HEK293 (cell line): ENCODE results near the gene MAPT.

Experiments used
- TCF7L2 ChIP-seq: IDR thresholded peaks from 2 replicates; pipeline ENCODE4 v1.6.1; 2011; ENCODE audit warnings: low read depth, mild to moderate bottlenecking, inconsistent platforms, low read length, moderate library complexity, borderline replicate concordance
- TF ChIP-seq, protein P1 (sequence below): fragments of 450-650 bp; formaldehyde crosslinking; IDR thresholded peaks from 2 replicates; pipeline ENCODE4 v1.5.1; 2016; ENCODE audit warnings: missing biosample characterization, missing genetic modification characterization

DNA sequence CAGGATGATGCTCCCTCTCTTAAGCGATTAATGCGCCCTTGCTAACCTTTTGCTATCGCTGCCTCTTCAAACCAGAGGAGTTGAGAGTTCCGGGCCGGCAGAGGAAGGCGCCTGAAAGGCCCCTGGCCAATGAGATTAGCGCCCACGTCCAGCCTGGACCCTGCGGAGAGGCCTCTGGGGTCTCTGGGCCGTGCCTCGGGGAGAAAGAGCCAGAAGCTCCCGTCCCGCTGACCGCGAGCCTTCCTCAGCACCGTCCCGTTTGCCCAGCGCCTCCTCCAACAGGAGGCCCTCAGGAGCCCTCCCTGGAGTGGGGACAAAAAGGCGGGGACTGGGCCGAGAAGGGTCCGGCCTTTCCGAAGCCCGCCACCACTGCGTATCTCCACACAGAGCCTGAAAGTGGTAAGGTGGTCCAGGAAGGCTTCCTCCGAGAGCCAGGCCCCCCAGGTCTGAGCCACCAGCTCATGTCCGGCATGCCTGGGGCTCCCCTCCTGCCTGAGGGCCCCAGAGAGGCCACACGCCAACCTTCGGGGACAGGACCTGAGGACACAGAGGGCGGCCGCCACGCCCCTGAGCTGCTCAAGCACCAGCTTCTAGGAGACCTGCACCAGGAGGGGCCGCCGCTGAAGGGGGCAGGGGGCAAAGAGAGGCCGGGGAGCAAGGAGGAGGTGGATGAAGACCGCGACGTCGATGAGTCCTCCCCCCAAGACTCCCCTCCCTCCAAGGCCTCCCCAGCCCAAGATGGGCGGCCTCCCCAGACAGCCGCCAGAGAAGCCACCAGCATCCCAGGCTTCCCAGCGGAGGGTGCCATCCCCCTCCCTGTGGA, 88.6 kb downstream of the MAPT start:
- TF ChIP-seq, protein P1, sequence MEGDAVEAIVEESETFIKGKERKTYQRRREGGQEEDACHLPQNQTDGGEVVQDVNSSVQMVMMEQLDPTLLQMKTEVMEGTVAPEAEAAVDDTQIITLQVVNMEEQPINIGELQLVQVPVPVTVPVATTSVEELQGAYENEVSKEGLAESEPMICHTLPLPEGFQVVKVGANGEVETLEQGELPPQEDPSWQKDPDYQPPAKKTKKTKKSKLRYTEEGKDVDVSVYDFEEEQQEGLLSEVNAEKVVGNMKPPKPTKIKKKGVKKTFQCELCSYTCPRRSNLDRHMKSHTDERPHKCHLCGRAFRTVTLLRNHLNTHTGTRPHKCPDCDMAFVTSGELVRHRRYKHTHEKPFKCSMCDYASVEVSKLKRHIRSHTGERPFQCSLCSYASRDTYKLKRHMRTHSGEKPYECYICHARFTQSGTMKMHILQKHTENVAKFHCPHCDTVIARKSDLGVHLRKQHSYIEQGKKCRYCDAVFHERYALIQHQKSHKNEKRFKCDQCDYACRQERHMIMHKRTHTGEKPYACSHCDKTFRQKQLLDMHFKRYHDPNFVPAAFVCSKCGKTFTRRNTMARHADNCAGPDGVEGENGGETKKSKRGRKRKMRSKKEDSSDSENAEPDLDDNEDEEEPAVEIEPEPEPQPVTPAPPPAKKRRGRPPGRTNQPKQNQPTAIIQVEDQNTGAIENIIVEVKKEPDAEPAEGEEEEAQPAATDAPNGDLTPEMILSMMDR (tag by site-specific recombination): no peak
- no peak for TF ChIP-seq TCF7L2
